T-cell (primary cell): ENCODE results near the gene ARHGAP15. TPM values are rescaled to one million over a fixed set of nuclear protein-coding genes. Genes with fewer than 3 reads are reported as not detected.
A peak's percentile ranks its signal among the peaks of the same experiment; 100 is the strongest.

Experiments used
- ATAC-seq, 4 experiments: fragments of 200-7000 bp in 3 of 4; fragments of 150-1000 bp in 1 of 4; cut with Tn5 transposase; replicated peaks in 1 of 4; 1 replicate in 3 of 4; 2 replicates in 1 of 4; pipeline ENCODE4 v1.10.0; 2021; ENCODE audit warnings: moderate library complexity in 3 of 4, mild to moderate bottlenecking in 2 of 4, moderate number of reproducible peaks in 1 of 4
- CTCF ChIA-PET, 2 donors: fragments of 300-600 bp; sonication (Branson Sonifier 250); formaldehyde crosslinking; loops; one replicate each; lab custom pipeline; 2022; ENCODE audit warnings: antibody characterized with exemption in 2 of 2; lab: Charles Lee
- POLR2A ChIA-PET, 2 donors: fragments of 300-600 bp; sonication (Branson Sonifier 250); formaldehyde crosslinking; loops; one replicate each; lab custom pipeline; 2022; ENCODE audit warnings: antibody characterized with exemption in 2 of 2; lab: Charles Lee
- DNase-seq, 35 experiments: peaks; one replicate each; pipeline versions ENCODE4 v3.0.0 to v3.0.0-alpha.2; 2013 to 2023
- H3K27ac ChIP-seq: one replicate; pipeline ENCODE4 v1.5.1; 2013; ENCODE audit warnings: low read length
- H3K27me3 ChIP-seq, 2 experiments: replicated peaks in 1 of 2; 1 replicate in 1 of 2; 2 replicates in 1 of 2; pipeline versions ENCODE4 v1.6.1 to v1.7.0; 2013; ENCODE audit warnings: low read length in 1 of 2, mixed read lengths in 1 of 2; ENCODE audit not compliant: control insufficient read depth in 2 of 2, insufficient read depth in 2 of 2; ENCODE audit errors: extremely low read depth in 1 of 2
- H3K36me3 ChIP-seq, 2 donors: 1 replicate in 1 of 2; 2 replicates in 1 of 2; pipeline versions ENCODE4 v1.6.1 to v1.7.0; 2013; ENCODE audit warnings: low read length in 1 of 2; ENCODE audit not compliant: control insufficient read depth in 2 of 2, insufficient read depth in 1 of 2; ENCODE audit errors: extremely low read depth in 1 of 2
- H3K4me1 ChIP-seq, 2 experiments: 1 replicate in 1 of 2; 2 replicates in 1 of 2; pipeline versions ENCODE4 v1.6.1 to v1.7.0; 2013; ENCODE audit warnings: low read length in 2 of 2, mixed read lengths in 1 of 2; ENCODE audit not compliant: insufficient read depth in 2 of 2, control insufficient read depth in 1 of 2; ENCODE audit errors: extremely low read depth in 1 of 2
- H3K4me3 ChIP-seq, 2 donors: 1 replicate in 1 of 2; 2 replicates in 1 of 2; pipeline versions ENCODE4 v1.5.1 to v1.7.0; 2013; ENCODE audit warnings: mild to moderate bottlenecking in 2 of 2, low read length in 1 of 2, moderate library complexity in 1 of 2; ENCODE audit not compliant: control insufficient read depth in 1 of 2; ENCODE audit errors: extremely low read depth in 1 of 2
- H3K9me3 ChIP-seq: 2 replicates; pipeline ENCODE4 v1.7.0; 2013
- H3K27ac Mint-ChIP-seq, 2 donors: one replicate each; pipeline ENCODE4 v1.8.0; 2020 to 2021; ENCODE audit warnings: mild to moderate bottlenecking in 2 of 2, mixed read lengths in 2 of 2
- H3K27me3 Mint-ChIP-seq, 2 donors: one replicate each; pipeline ENCODE4 v1.8.0; 2021 to 2022; ENCODE audit warnings: mixed read lengths in 2 of 2
- H3K36me3 Mint-ChIP-seq: one replicate; pipeline ENCODE4 v1.8.0; 2021; ENCODE audit warnings: mixed read lengths
- H3K4me1 Mint-ChIP-seq, 3 donors: one replicate each; pipeline ENCODE4 v1.8.0; 2020 to 2022; ENCODE audit warnings: mixed read lengths in 3 of 3, mild to moderate bottlenecking in 1 of 3
- H3K4me3 Mint-ChIP-seq, 3 donors: one replicate each; pipeline ENCODE4 v1.8.0; 2020 to 2022; ENCODE audit warnings: mild to moderate bottlenecking in 3 of 3, mixed read lengths in 3 of 3, moderate library complexity in 3 of 3
- H3K9me3 Mint-ChIP-seq, 3 donors: one replicate each; pipeline ENCODE4 v1.8.0; 2020 to 2022; ENCODE audit warnings: mixed read lengths in 3 of 3
- WGBS: methylation state at CpG from one replicate; pipeline ENCODE4 v1.1.5; 2013; ENCODE audit warnings: missing lambda C conversion rate; ENCODE audit not compliant: insufficient coverage; 5-methylcytosine and 5-hydroxymethylcytosine counted together
- total RNA-seq, 35 experiments: library from RNA in 6 of 35; stranded (reverse) in 6 of 35; fragments of 120-200 nt in 1 of 35; gene quantifications; one replicate each; pipeline versions ENCODE4 v1.2.1 to v1.2.4 and lab custom pipeline; 2013 to 2026

The ARHGAP15 gene
- total RNA-seq, 5 donors from 2014 or later (not counting 1 experiment from before 2014, with no cell fraction given): 154 to 271 (median 188) TPM

DNA sequence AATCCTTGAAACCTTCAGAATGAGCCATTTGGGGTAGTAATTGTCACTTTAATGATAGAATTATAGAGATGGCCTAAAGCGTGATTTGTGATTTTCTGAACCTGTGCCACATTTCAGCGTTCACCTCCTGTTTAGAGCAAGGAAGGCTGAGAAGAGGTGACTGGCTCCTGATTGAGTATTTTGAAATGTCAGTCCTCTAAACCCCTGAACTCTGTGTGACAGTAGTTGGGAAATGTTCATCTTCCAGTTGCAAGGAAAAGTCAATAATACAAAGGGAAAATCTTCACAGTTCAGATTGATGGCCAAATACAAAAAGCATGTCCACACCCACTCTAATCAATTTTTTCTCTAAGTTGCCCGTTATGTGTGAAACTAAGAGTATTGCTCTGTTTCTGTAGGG is 305.2 kb downstream of the ARHGAP15 start:
- POLR2A ChIA-PET: no interaction called here
- H3K9me3 Mint-ChIP-seq: no peaks in the 10 kb centered on the region
- WGBS: no CpG with 5 or more reads among the region's 3 CpGs

DNA sequence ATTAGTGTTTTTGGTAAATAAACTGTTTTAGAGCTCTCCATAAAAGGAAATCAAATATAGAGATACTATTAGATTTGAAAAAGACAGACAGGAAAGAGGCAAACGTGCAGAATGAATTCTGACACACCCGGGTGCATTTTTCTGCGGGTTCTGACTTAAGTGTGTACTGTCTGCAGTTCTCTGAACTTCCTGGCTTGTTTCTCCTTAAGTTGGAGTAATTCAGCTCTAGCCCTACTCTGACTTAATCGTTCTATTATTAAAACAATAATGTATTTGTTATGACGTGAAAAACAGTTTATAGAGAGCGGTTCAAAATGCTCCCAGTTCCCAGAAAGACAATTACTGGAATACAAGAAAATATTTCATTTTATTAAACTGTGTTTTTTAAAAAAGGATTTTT is 305.9 kb downstream of the ARHGAP15 start:
- Histone ChIP-seq H3K4me3 (no peak overlapping the region), H3K27ac (no peak overlapping the region), H3K36me3 (peaks cover 0 to 18% of the 10 kb centered on the region in 2 donors), H3K4me1 (peaks cover 0 to 12% of the 10 kb centered on the region in 2 experiments), H3K9me3 (no peaks in the 10 kb centered on the region), H3K27me3 (no peaks in the 10 kb centered on the region)
- Mint-ChIP-seq H3K36me3 (peaks cover 18% of the 10 kb centered on the region), H3K9me3 (no peaks in the 10 kb centered on the region), H3K4me3 (no peak overlapping the region), H3K27me3 (no peaks in the 10 kb centered on the region), H3K4me1 (peaks cover 39 to 45% (median 41%) of the 10 kb centered on the region in 3 donors), H3K27ac (no peak overlapping the region)
- DNase-seq: no peak
- no CpG with 5 or more reads among the region's 6 CpGs for WGBS
- POLR2A ChIA-PET: no interaction called here
- ATAC-seq: peak in 1 of 4 experiments; percentile 35
- CTCF ChIA-PET: interaction anchor here in 1 of 2 donors (0.6 kb wide), 1 partner anchor 37 kb away, joined by 10 read pairs; no protein-coding TSS in a partner anchor

More for the DNA sequence above, 305.2 kb downstream of the ARHGAP15 start:
- no peak overlapping the region for H3K27ac ChIP-seq
- no peaks in the 10 kb centered on the region for H3K9me3 ChIP-seq
- no peak overlapping the region for H3K4me3 ChIP-seq
- peaks cover 0 to 12% of the 10 kb centered on the region in 2 experiments for H3K4me1 ChIP-seq
- H3K27ac Mint-ChIP-seq: peak overlapping the region in 1 of 2 donors; percentile 8
- H3K4me1 Mint-ChIP-seq: peaks cover 45 to 49% (median 46%) of the 10 kb centered on the region in 3 donors
- ATAC-seq: no peak
- CTCF ChIA-PET: no interaction called here
- H3K27me3 Mint-ChIP-seq: no peaks in the 10 kb centered on the region
- H3K36me3 Mint-ChIP-seq: peaks cover 14% of the 10 kb centered on the region
- DNase-seq: no peak
- no peaks in the 10 kb centered on the region for H3K27me3 ChIP-seq
- H3K36me3 ChIP-seq: peaks cover 0 to 18% of the 10 kb centered on the region in 2 donors
- H3K4me3 Mint-ChIP-seq: no peak overlapping the region

DNA sequence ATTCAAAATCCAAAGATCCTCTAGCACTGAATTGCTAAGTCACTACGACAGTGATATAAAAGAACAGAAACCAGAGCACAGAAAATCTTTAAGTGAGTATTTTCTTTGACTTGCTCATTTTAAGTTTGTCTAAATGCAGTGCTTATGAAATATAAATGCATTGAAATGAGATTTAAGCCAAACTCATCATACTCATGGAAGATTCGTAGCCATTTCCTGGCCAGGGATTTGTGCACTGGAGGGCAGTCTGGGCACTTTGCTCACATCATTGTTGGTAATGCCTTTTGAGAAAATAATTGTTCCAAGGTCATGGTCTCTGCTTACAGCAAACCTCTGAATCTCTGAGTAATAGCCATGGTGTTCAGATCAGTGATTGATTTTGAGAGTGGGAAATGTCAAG is 307.7 kb downstream of the ARHGAP15 start:
- ChIA-PET CTCF (interaction anchor here in 1 of 2 donors (1.0 kb wide), 1 partner anchor 10 kb away, joined by 3 read pairs; no protein-coding TSS in a partner anchor), POLR2A (no interaction called here)
- Histone ChIP-seq H3K36me3 (peaks cover 0 to 18% of the 10 kb centered on the region in 2 donors), H3K27me3 (no peaks in the 10 kb centered on the region), H3K27ac (no peak overlapping the region), H3K9me3 (no peaks in the 10 kb centered on the region), H3K4me3 (no peak overlapping the region), H3K4me1 (peaks cover 0 to 12% of the 10 kb centered on the region in 2 experiments)
- Mint-ChIP-seq H3K9me3 (no peaks in the 10 kb centered on the region), H3K27me3 (no peaks in the 10 kb centered on the region), H3K4me1 (peaks cover 29 to 41% (median 34%) of the 10 kb centered on the region in 3 donors), H3K27ac (no peak overlapping the region), H3K4me3 (no peak overlapping the region), H3K36me3 (peaks cover 29% of the 10 kb centered on the region)
- WGBS: 100% methylated on average over 1 of the region's 2 CpGs
- ATAC-seq (no peak), DNase-seq (no peak)

DNA sequence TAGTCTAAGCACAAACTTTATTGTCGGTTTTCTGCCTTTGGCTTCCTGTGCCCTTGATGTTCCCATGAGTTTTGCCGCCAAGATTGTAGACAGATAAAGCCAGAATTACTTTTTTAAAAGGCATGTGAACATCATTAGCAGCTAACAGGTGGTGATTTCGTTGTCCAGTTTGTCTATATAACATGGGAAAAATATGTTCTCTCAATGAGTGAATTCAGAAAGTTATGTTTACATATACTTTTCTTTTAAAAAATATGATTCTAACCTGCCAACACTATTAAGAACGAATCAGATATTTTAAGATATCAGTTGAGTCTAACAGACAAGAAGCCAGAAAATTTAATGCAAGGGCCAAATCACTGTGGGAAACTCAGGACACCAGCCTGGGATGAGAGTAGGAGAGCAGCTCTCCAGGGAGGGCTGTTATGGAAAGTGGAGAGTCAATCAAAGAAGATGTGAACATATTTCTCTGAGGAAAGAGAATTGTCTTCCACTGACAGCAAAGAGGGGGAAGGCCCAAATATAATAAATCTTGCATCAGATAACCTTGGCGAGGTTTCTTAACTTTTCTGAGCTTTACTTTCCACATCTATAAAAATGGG is 311.3 kb downstream of the ARHGAP15 start:
- CTCF ChIA-PET: interaction anchor here in 1 of 2 donors (0.8 kb wide), 1 partner anchor 34 kb away, joined by 3 read pairs; no protein-coding TSS in a partner anchor

DNA sequence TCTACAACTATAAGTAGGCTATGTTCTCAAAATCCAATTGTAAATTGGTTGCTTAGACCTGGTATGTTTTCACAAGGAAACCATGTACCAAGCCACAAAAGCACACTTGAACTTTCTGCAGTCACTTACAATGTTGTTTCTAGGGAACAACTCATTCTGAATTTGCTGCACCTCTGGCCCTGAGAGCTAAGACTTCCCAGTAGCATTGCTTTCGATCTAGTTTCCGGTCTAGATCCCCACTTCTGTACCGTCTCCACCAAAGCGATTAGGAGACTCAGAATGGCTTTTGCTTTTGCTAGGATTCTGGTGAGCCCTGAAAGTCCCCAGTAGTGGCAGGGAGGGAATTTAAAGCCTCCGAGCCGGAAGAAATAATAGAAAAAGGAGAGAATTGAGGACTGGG is 313.0 kb downstream of the ARHGAP15 start:
- Histone ChIP-seq H3K36me3 (peaks cover 0 to 15% of the 10 kb centered on the region in 2 donors), H3K4me1 (no peaks in the 10 kb centered on the region), H3K4me3 (no peak overlapping the region), H3K9me3 (no peaks in the 10 kb centered on the region), H3K27ac (no peak overlapping the region), H3K27me3 (no peaks in the 10 kb centered on the region)
- WGBS: 96% methylated on average over 6 of the region's 6 CpGs
- H3K27ac Mint-ChIP-seq: no peak overlapping the region
- ChIA-PET POLR2A (no interaction called here), CTCF (no interaction called here)
- peaks cover 12 to 32% (median 23%) of the 10 kb centered on the region in 3 donors for H3K4me1 Mint-ChIP-seq
- DNase-seq: no peak
- no peak overlapping the region for H3K4me3 Mint-ChIP-seq
- H3K27me3 Mint-ChIP-seq: no peaks in the 10 kb centered on the region
- H3K36me3 Mint-ChIP-seq: peaks cover 42% of the 10 kb centered on the region
- H3K9me3 Mint-ChIP-seq: no peaks in the 10 kb centered on the region
- no peak for ATAC-seq

More for the DNA sequence above, 311.3 kb downstream of the ARHGAP15 start:
- no peaks in the 10 kb centered on the region for H3K9me3 ChIP-seq
- POLR2A ChIA-PET: no interaction called here
- H3K4me1 ChIP-seq: no peaks in the 10 kb centered on the region
- H3K27me3 ChIP-seq: no peaks in the 10 kb centered on the region
- Mint-ChIP-seq H3K27me3 (no peaks in the 10 kb centered on the region), H3K27ac (peak overlapping the region; percentile 18 to 68), H3K36me3 (peaks cover 44% of the 10 kb centered on the region), H3K4me3 (no peak overlapping the region), H3K4me1 (peaks cover 13 to 30% (median 22%) of the 10 kb centered on the region in 3 donors), H3K9me3 (no peaks in the 10 kb centered on the region)
- DNase-seq: no peak
- peaks cover 0 to 23% of the 10 kb centered on the region in 2 donors for H3K36me3 ChIP-seq
- H3K4me3 ChIP-seq: no peak overlapping the region
- no peak for ATAC-seq
- no peak overlapping the region for H3K27ac ChIP-seq
- WGBS: no CpG with 5 or more reads among the region's 5 CpGs

DNA sequence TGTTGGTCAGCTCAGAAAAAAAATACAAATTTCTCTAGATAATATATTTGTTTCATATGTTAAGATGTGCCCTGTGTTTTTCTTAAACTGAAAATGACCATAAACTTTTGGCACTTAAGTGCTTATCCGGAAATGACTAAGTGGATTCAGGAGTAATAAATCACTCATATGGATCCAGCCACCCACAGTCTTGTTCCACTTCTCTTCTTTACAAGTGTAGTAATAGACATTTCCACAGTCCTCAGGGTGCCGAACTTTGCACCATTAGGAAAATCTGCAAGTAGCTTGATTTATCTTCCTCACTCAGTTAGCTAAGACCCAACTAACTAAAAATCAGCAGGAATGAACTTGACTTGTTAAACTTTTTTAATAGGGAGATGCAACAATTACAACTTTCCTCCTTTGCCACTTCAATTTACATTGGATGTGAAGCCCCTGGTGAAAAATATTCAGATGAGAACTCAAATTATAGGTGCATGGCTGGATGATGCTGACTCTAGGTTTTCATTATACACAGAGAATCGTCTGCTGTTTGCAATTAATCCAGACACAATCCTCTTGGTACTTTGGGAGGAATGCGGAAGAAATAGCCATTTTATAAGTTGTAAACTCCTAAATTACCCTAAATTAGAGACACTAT is 322.5 kb downstream of the ARHGAP15 start:
- Histone ChIP-seq H3K4me3 (no peak overlapping the region), H3K36me3 (peaks cover 0 to 4% of the 10 kb centered on the region in 2 donors), H3K27ac (no peak overlapping the region), H3K27me3 (no peaks in the 10 kb centered on the region), H3K9me3 (no peaks in the 10 kb centered on the region), H3K4me1 (peaks cover 4 to 14% of the 10 kb centered on the region in 2 experiments)
- DNase-seq (no peak), ATAC-seq (no peak)
- H3K9me3 Mint-ChIP-seq: no peaks in the 10 kb centered on the region
- ChIA-PET POLR2A (no interaction called here), CTCF (no interaction called here)
- WGBS: no CpG with 5 or more reads among the region's 4 CpGs
- H3K27ac Mint-ChIP-seq: peak overlapping the region; percentile 7 to 57
- H3K36me3 Mint-ChIP-seq: peaks cover 40% of the 10 kb centered on the region
- peaks cover 65 to 73% (median 65%) of the 10 kb centered on the region in 3 donors for H3K4me1 Mint-ChIP-seq
- peak overlapping the region in 1 of 3 donors; percentile 42 for H3K4me3 Mint-ChIP-seq
- H3K27me3 Mint-ChIP-seq: no peaks in the 10 kb centered on the region
